GM12864 (cell line): ENCODE results near the gene KRT25.

Experiments used
- DNase-seq: peaks from one replicate; pipeline ENCODE4 v3.0.0-alpha.2; 2011; ENCODE audit warnings: low read depth
- H3K4me3 ChIP-seq: 2 replicates; pipeline ENCODE4 v1.5.1; 2011; ENCODE audit warnings: mild to moderate bottlenecking, low read depth, low read length, control low read depth
- TF ChIP-seq, protein P1 (sequence below): IDR thresholded peaks from 2 replicates; pipeline ENCODE4 v1.5.1; 2011; ENCODE audit warnings: low read depth, mild to moderate bottlenecking, moderate library complexity, low read length, control low read depth, inconsistent platforms; ENCODE audit errors: missing control alignments

The KRT25 gene

DNA sequence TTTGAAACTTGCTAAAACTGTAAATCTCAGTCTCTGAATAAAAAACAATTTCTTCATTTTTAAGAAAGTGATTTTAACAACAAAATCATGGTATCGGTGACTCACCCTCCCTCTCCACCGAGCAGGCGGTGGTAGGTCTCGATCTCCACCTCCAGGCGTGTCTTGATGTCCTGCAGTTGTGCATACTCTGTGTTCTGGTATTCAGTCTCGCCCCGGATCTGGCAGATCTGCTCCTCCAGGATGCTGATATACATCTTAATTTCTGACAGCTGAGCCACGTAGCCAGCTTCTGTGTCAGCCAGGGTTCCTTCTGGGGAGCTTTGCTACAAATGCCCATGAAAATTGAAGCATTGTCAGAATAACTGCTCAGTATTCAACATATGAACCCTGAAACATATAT, 36.2 kb downstream of the KRT25 start:
- H3K4me3 ChIP-seq, result no peak overlapping the region
- no peak for DNase-seq
- TF ChIP-seq, protein P1, sequence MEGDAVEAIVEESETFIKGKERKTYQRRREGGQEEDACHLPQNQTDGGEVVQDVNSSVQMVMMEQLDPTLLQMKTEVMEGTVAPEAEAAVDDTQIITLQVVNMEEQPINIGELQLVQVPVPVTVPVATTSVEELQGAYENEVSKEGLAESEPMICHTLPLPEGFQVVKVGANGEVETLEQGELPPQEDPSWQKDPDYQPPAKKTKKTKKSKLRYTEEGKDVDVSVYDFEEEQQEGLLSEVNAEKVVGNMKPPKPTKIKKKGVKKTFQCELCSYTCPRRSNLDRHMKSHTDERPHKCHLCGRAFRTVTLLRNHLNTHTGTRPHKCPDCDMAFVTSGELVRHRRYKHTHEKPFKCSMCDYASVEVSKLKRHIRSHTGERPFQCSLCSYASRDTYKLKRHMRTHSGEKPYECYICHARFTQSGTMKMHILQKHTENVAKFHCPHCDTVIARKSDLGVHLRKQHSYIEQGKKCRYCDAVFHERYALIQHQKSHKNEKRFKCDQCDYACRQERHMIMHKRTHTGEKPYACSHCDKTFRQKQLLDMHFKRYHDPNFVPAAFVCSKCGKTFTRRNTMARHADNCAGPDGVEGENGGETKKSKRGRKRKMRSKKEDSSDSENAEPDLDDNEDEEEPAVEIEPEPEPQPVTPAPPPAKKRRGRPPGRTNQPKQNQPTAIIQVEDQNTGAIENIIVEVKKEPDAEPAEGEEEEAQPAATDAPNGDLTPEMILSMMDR, result no peak

DNA sequence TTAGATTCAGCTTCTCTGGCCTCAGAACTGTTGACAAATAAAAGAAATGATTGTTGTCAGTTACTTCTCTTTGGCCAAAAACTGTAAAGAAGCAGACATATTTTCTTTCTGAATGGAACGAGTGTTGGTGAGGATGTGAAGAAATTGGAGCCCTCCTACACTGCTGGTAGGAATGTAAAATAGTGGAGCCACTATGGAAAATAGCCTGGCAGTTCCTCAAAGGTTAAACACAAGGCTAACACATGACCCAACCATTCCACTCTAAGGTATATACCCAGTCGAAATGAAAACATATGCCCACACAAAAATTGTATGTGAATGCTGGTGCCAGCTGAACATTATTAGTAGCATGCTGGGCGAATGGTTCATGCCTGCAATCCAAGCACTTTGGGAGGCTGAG, 37.4 kb downstream of the KRT25 start:
- TF ChIP-seq, protein P1, result no peak
- no peak for DNase-seq
- no peak overlapping the region for H3K4me3 ChIP-seq

DNA sequence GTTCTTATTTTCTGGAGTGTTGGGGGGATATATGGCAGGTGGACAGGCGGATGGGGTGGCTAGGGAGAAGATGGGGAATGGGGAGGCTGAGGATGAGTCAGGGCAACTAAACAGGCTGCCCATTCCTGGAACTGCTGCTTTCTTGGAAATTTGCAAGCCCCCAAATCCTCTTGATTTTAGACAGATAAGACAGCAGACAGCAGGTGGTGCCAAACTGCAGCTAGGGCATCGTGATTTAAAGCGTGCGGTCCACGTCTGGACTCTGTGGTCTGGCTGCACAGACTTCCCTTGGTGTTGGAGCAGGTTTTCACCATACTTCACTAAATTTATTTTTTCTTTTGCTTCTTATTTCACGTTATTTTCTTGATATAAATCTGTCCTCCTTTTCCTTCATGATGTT, 40.7 kb downstream of the KRT25 start:
- TF ChIP-seq, protein P1, result peak; percentile 4

DNA sequence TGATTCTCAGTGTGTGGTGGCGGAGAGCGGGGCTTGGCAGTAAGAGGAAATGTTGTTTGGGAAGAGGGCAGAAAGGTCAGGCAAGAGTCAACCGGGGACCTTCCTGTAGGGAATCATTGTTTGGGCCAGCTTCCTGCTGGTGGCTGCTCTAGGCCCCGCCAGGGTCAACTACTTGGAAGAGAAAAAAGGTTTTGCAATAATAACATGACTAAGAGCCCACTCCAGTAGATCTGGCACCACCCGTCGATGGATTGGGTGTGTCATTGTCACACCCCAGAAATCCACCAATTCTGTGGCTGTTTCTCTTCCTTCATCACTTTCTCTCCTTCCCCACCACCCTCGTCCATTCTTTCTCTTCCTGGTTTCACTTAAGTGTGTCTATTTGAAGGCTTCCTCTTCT, 47.4 kb downstream of the KRT25 start:
- TF ChIP-seq, protein P1, result no peak
- no peak for DNase-seq
- no peak overlapping the region for H3K4me3 ChIP-seq

More for the DNA sequence above, 40.7 kb downstream of the KRT25 start:
- no peak overlapping the region for H3K4me3 ChIP-seq
- no peak for DNase-seq

DNA sequence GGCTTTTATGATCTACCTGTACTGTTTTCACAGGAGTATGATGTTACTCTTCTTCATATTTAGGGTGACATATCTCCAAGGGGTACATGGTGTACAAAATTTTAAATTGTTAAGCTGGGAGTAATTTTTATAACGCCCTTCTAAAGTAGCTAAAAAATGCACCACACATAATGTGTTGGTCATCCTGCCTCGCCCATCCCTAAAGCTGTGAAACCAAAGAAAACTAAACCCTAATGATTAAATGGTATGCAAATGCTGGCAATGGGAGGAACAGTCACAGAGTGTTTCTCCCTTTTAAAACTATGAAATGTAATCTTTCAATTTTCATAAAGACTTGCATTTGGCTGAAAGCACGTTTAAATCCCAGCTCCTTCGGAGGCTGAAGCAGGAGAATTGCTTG, 49.5 kb downstream of the KRT25 start:
- no peak for DNase-seq
- TF ChIP-seq, protein P1, result no peak

DNA sequence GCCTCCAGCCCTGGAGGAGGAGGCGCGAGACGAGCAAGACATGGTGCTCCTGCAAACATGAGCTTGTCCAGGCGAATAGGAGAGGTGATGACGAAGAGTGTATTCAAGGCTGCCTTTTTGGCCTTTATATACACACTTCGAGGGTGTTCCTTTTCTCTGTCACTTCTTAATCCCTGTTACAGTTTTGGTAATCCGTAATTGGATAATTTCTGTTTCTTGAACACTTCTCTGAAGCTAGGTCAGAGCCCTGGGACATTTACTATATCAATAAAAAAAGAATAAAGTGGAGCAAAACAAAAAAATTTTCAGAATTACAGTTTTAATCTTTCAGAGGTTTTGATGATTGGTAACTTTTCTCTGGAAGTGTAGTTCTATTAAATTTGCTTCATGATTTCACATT, 51.5 kb downstream of the KRT25 start, which contains the start of gene KRT24:
Gene KRT24 (minus strand): TSS at position 101 of the 400 bp plus-strand sequence. CDS start 59 bp downstream, at position 42.
- no peak for DNase-seq

More for the DNA sequence above, 49.5 kb downstream of the KRT25 start:
- no peak overlapping the region for H3K4me3 ChIP-seq

DNA sequence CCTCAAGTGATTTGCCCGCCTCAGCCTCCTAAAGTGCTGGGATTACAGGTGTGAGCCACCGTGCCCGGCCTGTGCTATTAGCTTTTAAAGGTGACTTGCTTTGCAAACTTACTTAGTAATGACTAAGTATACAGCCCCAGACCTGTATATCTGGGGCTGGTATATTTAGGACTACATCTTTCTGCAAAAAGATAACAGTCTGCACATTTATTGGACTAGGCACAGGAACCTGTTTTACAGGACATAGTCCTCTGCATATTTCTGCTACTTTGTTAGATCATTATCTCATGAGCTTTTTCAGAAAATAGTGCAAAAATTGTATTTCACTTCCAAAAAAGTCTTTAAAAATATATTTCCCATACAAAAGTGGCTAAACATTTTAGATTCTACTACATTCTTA, 52.9 kb downstream of the KRT25 start:
- DNase-seq, result no peak
- TF ChIP-seq, protein P1, result no peak

More for the DNA sequence above, 51.5 kb downstream of the KRT25 start, which contains the start of gene KRT24:
- H3K4me3 ChIP-seq, result no peak within 1 kb of the TSS
- TF ChIP-seq, protein P1, result no peak

More for the DNA sequence above, 52.9 kb downstream of the KRT25 start:
- H3K4me3 ChIP-seq, result no peak overlapping the region
